Measurements from ENCODE around the gene NUDT17. TPM values are rescaled to one million over a fixed set of nuclear protein-coding genes. Genes with fewer than 3 reads are reported as not detected.

The NUDT17 gene
- total RNA-seq, 1 experiment from 2014 or later: 1.8 TPM

- TF ChIP-seq RAD21 (IDR thresholded peaks at IDR 0.05; ENCODE audit: low read depth) (no peak), EGR1 (IDR thresholded peaks at IDR 0.05; ENCODE audit: low read depth) (no peak), FOSL1 (IDR thresholded peaks at IDR 0.05; ENCODE audit: low read depth) (no peak), ZFX (IDR thresholded peaks at IDR 0.05) (no peak)
Observed at GRCh38 chr1:145868232-145868631, 22.8 kb downstream of the NUDT17 start (continued).

GRCh38 chr1:145871994-145872924 is 26.8 kb downstream of the NUDT17 start:
- Histone ChIP-seq H3K4me1 (ENCODE audit: control insufficient read depth in 1 of 2, insufficient read depth in 2 of 2, low read length in 2 of 2) (no peaks in the 10 kb centered on the region), H3K9me3 (ENCODE audit: control insufficient read depth in 1 of 2, insufficient read depth in 1 of 2, low read depth in 1 of 2, low read length in 2 of 2) (no peaks in the 10 kb centered on the region), H3K27ac (ENCODE audit: low read depth, low read length) (no peak overlapping the region), H3K9ac (ENCODE audit: low read length) (no peak overlapping the region), H4K20me1 (ENCODE audit: insufficient read depth) (no peaks in the 10 kb centered on the region), H3K4me2 (ENCODE audit: low read length) (no peak overlapping the region), H3K4me3 (replicated peaks in 1 of 2; ENCODE audit: low read depth in 1 of 2, low read length in 2 of 2) (no peak overlapping the region), H3K9me2 (ENCODE audit: insufficient read depth) (no peaks in the 10 kb centered on the region), H3K79me2 (ENCODE audit: insufficient read depth, low read length) (no peaks in the 10 kb centered on the region), H3K27me3 (ENCODE audit: insufficient read depth, low read length) (no peaks in the 10 kb centered on the region), H3K36me3 (ENCODE audit: control insufficient read depth in 1 of 2, insufficient read depth in 2 of 2, low read length in 2 of 2) (no peaks in the 10 kb centered on the region), H2AFZ (ENCODE audit: low read depth, low read length, poor library complexity, severe bottlenecking) (no peak overlapping the region)
- POLR2A ChIA-PET: no interaction called here
- RAD21 ChIA-PET (ENCODE audit: low non-redundant PET in 1 of 2, low total read pairs in 2 of 2, uncharacterized antibody in 2 of 2, unreplicated experiment in 2 of 2): interaction anchor here in 1 of 2 experiments (0.5 kb wide), 1 partner anchor 41 kb away, joined by 3 read pairs; no protein-coding TSS in a partner anchor
- DNase-seq (ENCODE audit: low read depth, low spot score) (no peak), ATAC-seq (no peak)
- no peak for TF ChIP-seq POLR2AphosphoS5 (IDR thresholded peaks at IDR 0.05; ENCODE audit: low read depth, low read length)
- no peak for TF ChIP-seq RAD21 (IDR thresholded peaks at IDR 0.05; ENCODE audit: low read depth)
- TF ChIP-seq ATF3 (IDR thresholded peaks at IDR 0.05): no peak
- TF ChIP-seq TCF7L2 (IDR thresholded peaks at IDR 0.05; ENCODE audit: borderline replicate concordance, extremely low read depth, insufficient read depth, insufficient read length): no peak
- no peak for TF ChIP-seq FOSL1 (IDR thresholded peaks at IDR 0.05; ENCODE audit: low read depth)
- no peak for TF ChIP-seq JUND (IDR thresholded peaks at IDR 0.05)
- TF ChIP-seq EGR1 (IDR thresholded peaks at IDR 0.05; ENCODE audit: low read depth): no peak
- TF ChIP-seq EZH2 (IDR thresholded peaks at IDR 0.05): no peak
- TF ChIP-seq CBX3 (IDR thresholded peaks at IDR 0.05; ENCODE audit: low read depth): no peak
- TF ChIP-seq POLR2A (IDR thresholded peaks at IDR 0.05; ENCODE audit: borderline replicate concordance, extremely low read depth, insufficient read depth, insufficient read length): no peak
- no peak for TF ChIP-seq CTCF (IDR thresholded peaks at IDR 0.05 in 2 of 3, conservative IDR thresholded peaks at IDR 0.05 in 1 of 3; ENCODE audit: borderline replicate concordance in 1 of 3, insufficient read depth in 1 of 3, low read depth in 2 of 3, low read length in 2 of 3)
- no peak for TF ChIP-seq REST (IDR thresholded peaks at IDR 0.05; ENCODE audit: low read depth)
- no peak for TF ChIP-seq MAX (IDR thresholded peaks at IDR 0.05)
- no peak for TF ChIP-seq SRF (IDR thresholded peaks at IDR 0.05; ENCODE audit: low read depth)
- no peak for TF ChIP-seq EZH2phosphoT487 (IDR thresholded peaks at IDR 0.05; ENCODE audit: borderline replicate concordance)
- TF ChIP-seq SP1 (IDR thresholded peaks at IDR 0.05; ENCODE audit: low read depth): no peak
- TF ChIP-seq ELF1 (IDR thresholded peaks at IDR 0.05; ENCODE audit: borderline replicate concordance, low read depth): no peak
- CTCF ChIA-PET: no interaction called here
- BruUV-seq (replicated peaks): no TSS peak
- intact Hi-C loops (cut with micrococcal nuclease): no loop called here

Data from HCT116 (cell line).